A549 (cell line): Measurements from ENCODE around the gene MADD.

Experiments used
- CTCF ChIP-seq: fragments of >200 bp; sonication (Bioruptor Twin); formaldehyde crosslinking; IDR thresholded peaks from 3 replicates; pipeline ENCODE4 v1.5.1; 2016
- KDM1A ChIP-seq: fragments of 200-600 bp; sonication (generic); IDR thresholded peaks from 2 replicates; pipeline ENCODE4 v1.6.1; 2016; ENCODE audit warnings: low read depth, mild to moderate bottlenecking
- MYC ChIP-seq: IDR thresholded peaks from 2 replicates; pipeline ENCODE4 v1.6.1; 2012; ENCODE audit warnings: mild to moderate bottlenecking, inconsistent platforms, low read length, improper control_type of control experiment, borderline replicate concordance
- NFE2L2 ChIP-seq: fragments of 150-350 bp; conservative IDR thresholded peaks from 2 replicates; pipeline ENCODE4 v1.6.1; 2014; ENCODE audit warnings: low read length
- POLR2A ChIP-seq: IDR thresholded peaks from 2 replicates; pipeline ENCODE4 v1.6.1; 2012; ENCODE audit warnings: mild to moderate bottlenecking, low read length
- RAD21 ChIP-seq, 2 experiments: fragments of >200 bp in 1 of 2; sonication (Bioruptor Twin) in 1 of 2; formaldehyde crosslinking in 1 of 2; IDR thresholded peaks in 1 of 2; conservative IDR thresholded peaks in 1 of 2; 2 replicates in 1 of 2; 3 replicates in 1 of 2; pipeline ENCODE4 v1.6.1; 2012 to 2018; ENCODE audit warnings: inconsistent platforms in 1 of 2
- RCOR1 ChIP-seq: fragments of 150-350 bp; IDR thresholded peaks from 2 replicates; pipeline ENCODE4 v1.6.1; 2014; ENCODE audit warnings: antibody characterized with exemption, low read length, low read depth
- RNF2 ChIP-seq: fragments of 200-600 bp; sonication (generic); IDR thresholded peaks from 2 replicates; pipeline ENCODE4 v1.6.1; 2016; ENCODE audit warnings: low read depth, mild to moderate bottlenecking, antibody characterized with exemption, moderate library complexity, borderline replicate concordance
- USF2 ChIP-seq: fragments of 450-650 bp; IDR thresholded peaks from 2 replicates; pipeline ENCODE4 v1.6.1; 2014; ENCODE audit warnings: antibody characterized with exemption

- TF ChIP-seq MYC (no peak), KDM1A (no peak), CTCF (no peak), RAD21 (conservative IDR thresholded peaks at IDR 0.05 in 1 of 2, IDR thresholded peaks at IDR 0.05 in 1 of 2) (no peak), POLR2A (no peak), NFE2L2 (no peak), RNF2 (no peak), RCOR1 (no peak), USF2 (no peak)
These were observed 27.2 kb upstream of the MADD start for GRCh38 chr11:47242596-47243192.
